ENCODE results near the gene PCNT.

PCNT gene, protein sequence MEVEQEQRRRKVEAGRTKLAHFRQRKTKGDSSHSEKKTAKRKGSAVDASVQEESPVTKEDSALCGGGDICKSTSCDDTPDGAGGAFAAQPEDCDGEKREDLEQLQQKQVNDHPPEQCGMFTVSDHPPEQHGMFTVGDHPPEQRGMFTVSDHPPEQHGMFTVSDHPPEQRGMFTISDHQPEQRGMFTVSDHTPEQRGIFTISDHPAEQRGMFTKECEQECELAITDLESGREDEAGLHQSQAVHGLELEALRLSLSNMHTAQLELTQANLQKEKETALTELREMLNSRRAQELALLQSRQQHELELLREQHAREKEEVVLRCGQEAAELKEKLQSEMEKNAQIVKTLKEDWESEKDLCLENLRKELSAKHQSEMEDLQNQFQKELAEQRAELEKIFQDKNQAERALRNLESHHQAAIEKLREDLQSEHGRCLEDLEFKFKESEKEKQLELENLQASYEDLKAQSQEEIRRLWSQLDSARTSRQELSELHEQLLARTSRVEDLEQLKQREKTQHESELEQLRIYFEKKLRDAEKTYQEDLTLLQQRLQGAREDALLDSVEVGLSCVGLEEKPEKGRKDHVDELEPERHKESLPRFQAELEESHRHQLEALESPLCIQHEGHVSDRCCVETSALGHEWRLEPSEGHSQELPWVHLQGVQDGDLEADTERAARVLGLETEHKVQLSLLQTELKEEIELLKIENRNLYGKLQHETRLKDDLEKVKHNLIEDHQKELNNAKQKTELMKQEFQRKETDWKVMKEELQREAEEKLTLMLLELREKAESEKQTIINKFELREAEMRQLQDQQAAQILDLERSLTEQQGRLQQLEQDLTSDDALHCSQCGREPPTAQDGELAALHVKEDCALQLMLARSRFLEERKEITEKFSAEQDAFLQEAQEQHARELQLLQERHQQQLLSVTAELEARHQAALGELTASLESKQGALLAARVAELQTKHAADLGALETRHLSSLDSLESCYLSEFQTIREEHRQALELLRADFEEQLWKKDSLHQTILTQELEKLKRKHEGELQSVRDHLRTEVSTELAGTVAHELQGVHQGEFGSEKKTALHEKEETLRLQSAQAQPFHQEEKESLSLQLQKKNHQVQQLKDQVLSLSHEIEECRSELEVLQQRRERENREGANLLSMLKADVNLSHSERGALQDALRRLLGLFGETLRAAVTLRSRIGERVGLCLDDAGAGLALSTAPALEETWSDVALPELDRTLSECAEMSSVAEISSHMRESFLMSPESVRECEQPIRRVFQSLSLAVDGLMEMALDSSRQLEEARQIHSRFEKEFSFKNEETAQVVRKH (N-terminal part only)

DNA sequence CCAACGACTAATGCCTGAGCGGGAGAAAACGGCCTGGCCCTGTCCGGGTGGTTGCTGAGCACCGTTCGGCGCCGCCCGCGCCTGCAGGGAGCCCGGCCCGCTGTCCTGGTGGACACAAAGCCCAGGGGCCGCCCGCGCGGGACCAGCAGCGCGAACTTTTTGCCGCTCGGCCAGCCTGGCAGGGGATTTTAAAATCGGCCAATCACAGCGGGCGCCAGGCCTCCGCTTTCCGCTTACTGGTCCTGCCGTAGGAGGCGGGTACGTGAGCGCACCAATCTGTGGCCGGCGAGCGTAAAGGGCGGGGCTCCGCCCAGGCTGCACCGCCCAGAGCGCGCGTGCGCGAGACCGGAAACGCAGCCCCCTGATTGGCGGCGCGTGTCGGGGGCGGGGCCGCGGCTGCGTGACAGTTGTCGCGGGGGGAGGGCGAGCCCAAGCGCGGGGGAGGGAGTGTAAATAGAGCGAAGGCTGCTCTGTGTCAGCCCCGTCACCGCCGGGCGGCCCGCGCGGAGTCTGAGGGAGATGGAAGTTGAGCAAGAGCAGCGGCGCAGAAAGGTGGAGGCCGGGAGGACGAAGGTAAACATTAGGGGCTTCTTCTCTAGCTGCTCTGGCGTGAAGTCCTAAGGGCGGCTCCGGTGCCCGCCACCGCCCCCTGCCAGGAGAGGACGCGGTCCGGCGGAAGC lies at the start of gene PCNT, which contains the start of gene C21orf58:
TSS of gene PCNT (plus strand) at position 447 of the 680 bp plus-strand sequence. CDS start at position 520, 73 bp downstream.
TSS of gene C21orf58 (minus strand) at position 161 of the 680 bp plus-strand sequence. CDS start 1,132 bp downstream, outside the sequence.
- peak within 1 kb of the TSS; percentile 69 for H3K27ac ChIP-seq (ENCODE audit: low read length)
- peaks cover 6 to 29% of the 10 kb centered on the region in 2 donors for H3K4me1 ChIP-seq (ENCODE audit: control insufficient read depth in 1 of 2, insufficient read depth in 2 of 2, low read length in 2 of 2)
- no peaks in the 10 kb centered on the region for H3K9me3 ChIP-seq (ENCODE audit: control insufficient read depth in 1 of 2, low read length in 2 of 2)
- no peaks in the 10 kb centered on the region for H3K27me3 ChIP-seq (ENCODE audit: low read depth, low read length)
- peaks cover 5 to 13% of the 10 kb centered on the region in 2 donors for H3K36me3 ChIP-seq (ENCODE audit: control insufficient read depth in 1 of 2, insufficient read depth in 2 of 2, low read length in 2 of 2)
- peak within 1 kb of the TSS; percentile 67 to 96 for H3K4me3 ChIP-seq (ENCODE audit: low read depth in 1 of 2, low read length in 2 of 2)

DNA sequence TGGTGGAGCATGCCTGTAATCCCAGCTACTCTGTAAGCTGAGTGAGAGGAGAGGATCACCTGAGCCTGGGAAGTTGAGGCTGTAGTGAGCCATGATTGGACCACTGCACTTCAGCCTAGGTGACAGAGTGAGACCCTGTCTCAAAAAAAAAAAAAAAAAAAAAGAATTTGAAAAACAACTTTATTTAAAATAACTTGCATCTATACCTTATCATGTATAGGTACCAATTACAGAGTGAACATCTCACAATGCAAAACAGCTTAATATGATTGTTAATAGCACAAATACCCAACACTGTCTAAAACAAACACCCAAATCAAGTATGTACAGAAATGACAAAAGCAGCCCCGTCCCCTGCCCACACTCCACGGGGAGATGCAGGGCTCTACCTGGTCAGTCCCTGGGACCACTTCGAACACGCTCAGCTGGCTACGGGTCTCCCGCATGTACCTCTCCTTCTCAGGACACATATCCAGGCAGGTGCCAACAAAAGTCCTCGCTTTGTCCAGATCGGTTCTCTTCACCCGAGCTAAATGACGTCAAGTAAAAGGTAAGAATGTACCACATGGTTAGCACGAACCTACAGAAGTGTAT lies 49.1 kb upstream of the PCNT start:
- no peak overlapping the region for H3K4me3 ChIP-seq (ENCODE audit: low read depth in 1 of 2, low read length in 2 of 2)
- no peaks in the 10 kb centered on the region for H3K9me3 ChIP-seq (ENCODE audit: control insufficient read depth in 1 of 2, low read length in 2 of 2)
- H3K4me1 ChIP-seq (ENCODE audit: control insufficient read depth in 1 of 2, insufficient read depth in 2 of 2, low read length in 2 of 2), result no peaks in the 10 kb centered on the region
- no peaks in the 10 kb centered on the region for H3K27me3 ChIP-seq (ENCODE audit: low read depth, low read length)
- no peak overlapping the region for H3K27ac ChIP-seq (ENCODE audit: low read length)
- peaks cover 66 to 88% of the 10 kb centered on the region in 2 donors for H3K36me3 ChIP-seq (ENCODE audit: control insufficient read depth in 1 of 2, insufficient read depth in 2 of 2, low read length in 2 of 2)

DNA sequence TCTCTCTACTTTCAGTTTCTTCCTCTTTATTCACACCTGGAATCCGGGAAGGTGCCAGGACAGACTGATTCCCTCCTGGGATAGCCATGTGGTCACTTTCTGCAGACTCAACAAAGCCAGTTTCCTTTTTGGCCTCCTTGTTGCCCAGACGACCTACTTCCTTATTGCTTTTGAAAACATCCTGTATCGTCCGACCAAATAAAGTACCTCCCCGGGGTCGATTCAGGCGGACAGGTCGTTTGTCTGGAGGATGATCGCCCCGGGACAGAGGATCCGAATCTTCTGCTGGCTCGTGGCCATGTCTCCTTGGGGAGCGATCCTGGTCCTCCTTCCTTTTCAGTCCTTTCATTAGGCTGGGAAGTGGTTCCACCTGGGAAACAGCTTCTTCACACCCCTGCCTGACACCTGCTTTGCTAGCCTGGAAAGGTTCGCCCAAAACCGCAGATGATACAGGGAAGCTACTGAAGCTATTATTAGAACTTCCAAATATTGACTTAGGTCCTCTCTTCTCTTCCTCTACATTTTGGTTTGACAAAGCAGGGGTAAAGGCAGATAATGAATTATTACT lies 39.8 kb upstream of the PCNT start:
- H3K4me3 ChIP-seq (ENCODE audit: low read depth in 1 of 2, low read length in 2 of 2), result peak overlapping the region; percentile 55 to 95
- peaks cover 18 to 32% of the 10 kb centered on the region in 2 donors for H3K36me3 ChIP-seq (ENCODE audit: control insufficient read depth in 1 of 2, insufficient read depth in 2 of 2, low read length in 2 of 2)
- H3K4me1 ChIP-seq (ENCODE audit: control insufficient read depth in 1 of 2, insufficient read depth in 2 of 2, low read length in 2 of 2), result peaks cover 20 to 37% of the 10 kb centered on the region in 2 donors
- no peaks in the 10 kb centered on the region for H3K27me3 ChIP-seq (ENCODE audit: low read depth, low read length)
- H3K9me3 ChIP-seq (ENCODE audit: control insufficient read depth in 1 of 2, low read length in 2 of 2), result no peaks in the 10 kb centered on the region
- H3K27ac ChIP-seq (ENCODE audit: low read length), result no peak overlapping the region

DNA sequence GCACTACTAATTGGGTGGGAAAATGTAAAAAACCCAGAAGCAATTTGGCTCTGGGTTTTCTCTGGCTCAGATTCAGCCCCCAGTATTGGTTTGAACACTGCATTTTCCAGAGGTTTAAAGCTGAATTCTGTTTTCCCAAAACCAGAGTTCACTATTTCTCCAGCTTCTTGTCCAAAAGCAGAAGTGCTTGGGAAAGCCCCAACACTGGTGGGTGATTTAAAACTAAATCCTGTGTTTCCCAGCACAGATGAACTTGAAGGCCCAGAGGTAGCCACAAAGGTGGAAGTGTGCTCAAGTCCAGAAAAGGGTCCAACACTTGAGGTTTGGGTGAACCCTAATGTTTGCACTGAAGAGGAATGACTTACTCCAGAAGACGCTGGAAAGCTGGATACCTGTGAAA lies 39.2 kb upstream of the PCNT start:
- Histone ChIP-seq H3K36me3 (ENCODE audit: control insufficient read depth in 1 of 2, insufficient read depth in 2 of 2, low read length in 2 of 2) (peaks cover 12 to 26% of the 10 kb centered on the region in 2 donors), H3K4me1 (ENCODE audit: control insufficient read depth in 1 of 2, insufficient read depth in 2 of 2, low read length in 2 of 2) (peaks cover 20 to 37% of the 10 kb centered on the region in 2 donors), H3K4me3 (ENCODE audit: low read depth in 1 of 2, low read length in 2 of 2) (peak overlapping the region; percentile 95 to 99), H3K27me3 (ENCODE audit: low read depth, low read length) (no peaks in the 10 kb centered on the region), H3K9me3 (ENCODE audit: control insufficient read depth in 1 of 2, low read length in 2 of 2) (no peaks in the 10 kb centered on the region), H3K27ac (ENCODE audit: low read length) (no peak overlapping the region)

DNA sequence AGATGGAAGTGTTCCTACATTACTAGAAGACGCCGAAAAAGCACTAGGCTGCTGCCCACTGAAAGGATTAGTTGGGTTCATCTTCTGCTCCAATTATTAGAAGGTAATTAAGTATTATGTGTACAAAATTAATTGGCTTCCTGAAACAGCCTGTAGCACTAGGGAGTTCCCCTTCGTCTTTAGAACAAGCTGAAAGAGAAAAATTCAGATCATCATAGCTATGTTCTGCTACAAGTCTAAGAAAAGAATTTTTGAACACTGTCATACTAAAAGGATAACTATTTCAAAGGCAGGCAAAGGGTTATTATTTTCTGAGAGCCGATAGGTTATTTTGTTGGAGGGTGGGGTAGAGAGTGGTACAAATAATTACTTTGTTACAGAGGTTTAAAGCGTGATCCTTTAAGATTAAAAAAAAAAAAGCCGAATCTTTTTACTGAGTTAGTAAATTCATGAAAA lies 38.7 kb upstream of the PCNT start, which contains the start of gene MCM3AP:
TSS of gene MCM3AP (minus strand) at position 406 of the 456 bp plus-strand sequence. CDS start at position 81, 325 bp downstream.
- peak within 1 kb of the TSS; percentile 85 for H3K27ac ChIP-seq (ENCODE audit: low read length)
- H3K36me3 ChIP-seq (ENCODE audit: control insufficient read depth in 1 of 2, insufficient read depth in 2 of 2, low read length in 2 of 2), result peaks cover 9 to 21% of the 10 kb centered on the region in 2 donors
- H3K27me3 ChIP-seq (ENCODE audit: low read depth, low read length), result no peaks in the 10 kb centered on the region
- no peaks in the 10 kb centered on the region for H3K9me3 ChIP-seq (ENCODE audit: control insufficient read depth in 1 of 2, low read length in 2 of 2)
- H3K4me3 ChIP-seq (ENCODE audit: low read depth in 1 of 2, low read length in 2 of 2), result peak within 1 kb of the TSS; percentile 95 to 99
- H3K4me1 ChIP-seq (ENCODE audit: control insufficient read depth in 1 of 2, insufficient read depth in 2 of 2, low read length in 2 of 2), result peaks cover 20 to 37% of the 10 kb centered on the region in 2 donors

DNA sequence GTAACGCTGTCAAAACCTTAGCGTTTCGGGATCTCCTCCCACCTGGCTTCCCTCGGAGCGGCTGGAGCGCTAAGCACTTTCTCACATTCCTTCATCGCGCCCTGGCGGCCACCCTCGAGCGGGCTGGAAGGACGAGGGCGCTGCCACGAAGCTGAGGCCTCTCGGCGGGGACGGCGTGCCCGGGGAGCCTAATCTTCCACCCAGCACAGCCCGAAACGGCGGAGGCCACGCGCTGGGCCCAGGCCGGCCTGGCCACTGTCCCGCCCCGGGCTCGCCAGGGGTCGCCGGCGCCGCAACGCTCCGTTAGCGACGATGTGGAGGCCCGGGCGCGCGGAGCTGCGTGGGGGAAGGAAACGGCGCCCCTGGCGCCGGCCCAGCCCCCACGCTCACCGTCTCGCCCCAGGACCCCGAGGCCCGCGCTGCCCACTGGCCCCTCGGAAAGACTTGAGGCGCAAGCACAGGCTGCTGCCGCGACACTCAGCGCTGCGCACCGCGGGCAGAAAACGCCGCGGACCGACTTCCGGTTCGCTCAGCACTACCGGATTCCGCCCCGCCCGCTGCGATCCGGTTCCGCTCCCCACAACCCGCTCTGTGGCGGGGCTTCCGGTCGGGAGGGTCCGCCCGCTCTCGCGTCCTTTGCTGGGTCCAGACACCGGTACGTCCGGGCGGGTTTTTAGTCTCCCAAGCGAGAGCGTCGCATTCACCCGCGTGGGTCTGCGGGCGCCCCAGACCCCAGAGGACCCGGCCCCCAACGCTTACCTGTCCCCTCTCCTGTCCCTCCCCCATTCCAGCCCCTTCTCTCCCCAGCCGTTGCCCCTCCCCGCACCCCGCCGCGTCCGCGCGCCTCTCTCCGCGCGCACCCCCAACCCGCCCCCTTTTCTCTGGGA lies 38.0 kb upstream of the PCNT start, which contains the start of gene YBEY:
TSS of gene YBEY (plus strand) at position 582 of the 887 bp plus-strand sequence. CDS start 572 bp downstream, outside the sequence.
- no peaks in the 10 kb centered on the region for H3K27me3 ChIP-seq (ENCODE audit: low read depth, low read length)
- H3K9me3 ChIP-seq (ENCODE audit: control insufficient read depth in 1 of 2, low read length in 2 of 2), result no peaks in the 10 kb centered on the region
- H3K4me3 ChIP-seq (ENCODE audit: low read depth in 1 of 2, low read length in 2 of 2), result peak within 1 kb of the TSS; percentile 95 to 99
- peak within 1 kb of the TSS; percentile 85 for H3K27ac ChIP-seq (ENCODE audit: low read length)
- H3K36me3 ChIP-seq (ENCODE audit: control insufficient read depth in 1 of 2, insufficient read depth in 2 of 2, low read length in 2 of 2), result peaks cover 9 to 17% of the 10 kb centered on the region in 2 donors
- peaks cover 20 to 37% of the 10 kb centered on the region in 2 donors for H3K4me1 ChIP-seq (ENCODE audit: control insufficient read depth in 1 of 2, insufficient read depth in 2 of 2, low read length in 2 of 2)

DNA sequence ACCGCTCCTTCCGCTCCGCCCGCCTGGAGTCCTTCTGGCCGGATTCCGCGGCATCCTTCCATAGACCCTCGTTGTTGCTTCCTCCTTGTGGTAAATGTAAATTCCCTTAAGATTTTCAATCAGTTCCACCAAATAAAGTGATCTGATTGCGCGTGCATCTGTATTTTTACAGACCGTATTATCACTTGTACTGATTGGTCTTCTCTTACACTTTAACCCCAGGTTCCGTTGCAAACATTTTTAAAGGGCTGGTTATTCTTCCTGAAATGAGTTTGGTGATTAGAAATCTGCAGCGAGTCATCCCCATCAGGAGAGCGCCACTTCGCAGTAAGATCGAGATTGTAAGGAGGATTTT lies 37.3 kb upstream of the PCNT start:
- Histone ChIP-seq H3K9me3 (ENCODE audit: control insufficient read depth in 1 of 2, low read length in 2 of 2) (no peaks in the 10 kb centered on the region), H3K27ac (ENCODE audit: low read length) (peak overlapping the region; percentile 85), H3K27me3 (ENCODE audit: low read depth, low read length) (no peaks in the 10 kb centered on the region), H3K4me3 (ENCODE audit: low read depth in 1 of 2, low read length in 2 of 2) (peak overlapping the region; percentile 95 to 99), H3K36me3 (ENCODE audit: control insufficient read depth in 1 of 2, insufficient read depth in 2 of 2, low read length in 2 of 2) (peaks cover 9 to 20% of the 10 kb centered on the region in 2 donors), H3K4me1 (ENCODE audit: control insufficient read depth in 1 of 2, insufficient read depth in 2 of 2, low read length in 2 of 2) (peaks cover 20 to 36% of the 10 kb centered on the region in 2 donors)

DNA sequence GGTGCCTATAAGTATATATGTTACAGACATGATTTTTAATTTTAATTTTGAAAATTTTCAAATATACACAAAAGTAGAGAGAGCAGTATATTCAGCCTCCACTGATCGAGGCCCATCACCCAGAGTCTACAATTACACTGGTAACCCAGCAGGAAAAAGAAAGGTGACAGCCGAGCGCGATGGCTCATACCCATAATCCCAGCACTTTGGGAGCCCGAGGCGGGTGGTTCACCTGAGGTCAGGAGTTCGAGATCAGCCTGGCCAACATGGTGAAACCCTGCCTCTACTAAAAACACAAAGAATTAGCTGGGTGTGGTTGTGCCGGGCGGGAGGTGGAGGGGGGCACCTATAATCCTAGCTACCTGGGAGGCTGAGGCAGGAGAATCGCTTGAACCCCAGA lies 36.4 kb upstream of the PCNT start:
- peaks cover 9 to 26% of the 10 kb centered on the region in 2 donors for H3K36me3 ChIP-seq (ENCODE audit: control insufficient read depth in 1 of 2, insufficient read depth in 2 of 2, low read length in 2 of 2)
- no peaks in the 10 kb centered on the region for H3K27me3 ChIP-seq (ENCODE audit: low read depth, low read length)
- H3K4me1 ChIP-seq (ENCODE audit: control insufficient read depth in 1 of 2, insufficient read depth in 2 of 2, low read length in 2 of 2), result peaks cover 20 to 29% of the 10 kb centered on the region in 2 donors
- no peak overlapping the region for H3K27ac ChIP-seq (ENCODE audit: low read length)
- H3K4me3 ChIP-seq (ENCODE audit: low read depth in 1 of 2, low read length in 2 of 2), result no peak overlapping the region
- no peaks in the 10 kb centered on the region for H3K9me3 ChIP-seq (ENCODE audit: control insufficient read depth in 1 of 2, low read length in 2 of 2)

DNA sequence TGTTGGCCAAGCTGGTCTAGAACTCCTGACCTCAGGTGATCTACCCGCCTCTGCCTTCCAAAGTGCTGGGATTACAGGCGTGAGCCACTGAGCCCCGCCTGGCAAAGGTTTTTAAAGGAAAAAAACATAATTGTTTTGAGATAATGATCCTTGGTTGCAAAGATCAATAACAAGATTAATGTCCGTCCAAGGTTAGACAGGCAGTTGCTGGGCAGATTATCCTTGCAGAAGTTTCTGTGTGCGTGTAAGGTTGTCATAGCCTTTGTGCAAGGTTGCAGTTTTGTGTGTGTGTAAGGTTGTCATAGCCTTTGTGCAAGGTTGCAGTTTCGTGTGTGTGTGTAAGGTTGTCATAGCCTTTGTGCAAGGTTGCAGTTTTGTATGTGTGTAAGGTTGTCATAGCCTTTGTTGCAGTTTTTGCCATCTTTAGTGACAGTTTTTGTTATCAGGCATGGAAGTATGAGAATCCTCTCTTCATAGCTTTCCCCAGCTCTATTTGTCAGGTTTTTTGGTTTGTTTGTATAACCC lies 34.2 kb upstream of the PCNT start:
- Histone ChIP-seq H3K27me3 (ENCODE audit: low read depth, low read length) (no peaks in the 10 kb centered on the region), H3K4me3 (ENCODE audit: low read depth in 1 of 2, low read length in 2 of 2) (no peak overlapping the region)

More for the DNA sequence above, 34.2 kb upstream of the PCNT start:
- no peaks in the 10 kb centered on the region for H3K9me3 ChIP-seq (ENCODE audit: control insufficient read depth in 1 of 2, low read length in 2 of 2)
- H3K4me1 ChIP-seq (ENCODE audit: control insufficient read depth in 1 of 2, insufficient read depth in 2 of 2, low read length in 2 of 2), result peaks cover 8% of the 10 kb centered on the region in 2 donors
- no peak overlapping the region for H3K27ac ChIP-seq (ENCODE audit: low read length)
- peaks cover 0 to 16% of the 10 kb centered on the region in 2 donors for H3K36me3 ChIP-seq (ENCODE audit: control insufficient read depth in 1 of 2, insufficient read depth in 2 of 2, low read length in 2 of 2)

All from muscle layer of duodenum (tissue), 2 donors.